ENCODE results near the gene NGLY1. TPM values are rescaled to one million over a fixed set of nuclear protein-coding genes. Genes with fewer than 3 reads are reported as not detected.
A peak's percentile ranks its signal among the peaks of the same experiment; 100 is the strongest.

The NGLY1 gene
- total RNA-seq, 2 donors from 2014 or later = 31.4 to 31.5 TPM

DNA sequence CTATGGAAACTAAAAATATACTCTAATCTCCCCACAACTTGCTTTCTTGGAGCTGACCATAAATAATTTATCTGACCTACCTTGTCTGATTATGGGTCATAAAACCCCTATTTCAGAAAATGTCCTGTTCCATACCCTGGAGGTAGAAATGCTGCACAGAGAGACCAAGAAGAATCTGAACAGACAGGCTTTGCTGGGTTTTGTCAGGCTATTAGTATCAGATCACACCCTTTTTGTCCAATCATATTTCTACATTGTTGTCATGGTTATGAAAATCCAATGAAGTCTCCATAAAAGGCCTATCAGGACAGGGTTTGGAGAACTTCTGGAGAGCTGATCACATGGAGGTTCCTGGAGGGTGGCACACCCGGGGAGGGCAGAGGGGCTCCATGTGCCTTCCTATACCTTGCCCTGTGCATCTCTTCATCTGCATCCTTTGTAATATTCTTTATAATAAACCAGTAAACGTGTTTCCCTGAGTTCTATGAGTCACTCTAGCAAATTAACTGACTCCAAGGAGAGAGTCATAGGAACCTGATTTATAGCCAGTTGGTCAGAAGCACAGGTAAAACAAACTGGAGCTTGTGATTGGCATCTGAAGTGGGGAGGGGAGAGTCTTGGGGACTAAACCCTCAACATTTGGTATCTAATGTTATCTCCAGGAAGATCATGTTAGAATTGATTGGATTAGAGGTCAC, 58.1 kb downstream of the NGLY1 start:
- intact Hi-C loops (cut with DNase I) = no loop called here
- no peak for DNase-seq
- ATAC-seq = no peak

DNA sequence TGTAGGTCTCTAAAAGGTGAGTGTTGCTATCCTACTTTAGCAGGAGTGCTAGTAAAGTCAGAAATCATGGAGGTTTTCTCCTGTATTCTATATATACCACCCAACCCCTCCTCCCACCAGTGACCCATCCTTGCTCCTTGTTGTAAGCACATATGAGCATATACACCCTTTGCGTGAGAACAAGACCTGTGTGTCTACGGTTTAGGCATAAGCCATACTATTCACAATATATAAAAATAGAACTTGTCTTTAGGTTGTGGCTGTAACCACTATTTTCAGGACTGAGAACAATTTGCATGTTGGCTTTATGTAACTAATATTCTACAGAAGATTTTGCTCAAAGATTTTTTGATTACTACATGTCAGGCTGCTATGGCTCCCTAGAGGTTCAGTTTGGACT, 59.4 kb downstream of the NGLY1 start:
- DNase-seq (no peak), ATAC-seq (no peak)
- intact Hi-C loops (cut with DNase I) = no loop called here

DNA sequence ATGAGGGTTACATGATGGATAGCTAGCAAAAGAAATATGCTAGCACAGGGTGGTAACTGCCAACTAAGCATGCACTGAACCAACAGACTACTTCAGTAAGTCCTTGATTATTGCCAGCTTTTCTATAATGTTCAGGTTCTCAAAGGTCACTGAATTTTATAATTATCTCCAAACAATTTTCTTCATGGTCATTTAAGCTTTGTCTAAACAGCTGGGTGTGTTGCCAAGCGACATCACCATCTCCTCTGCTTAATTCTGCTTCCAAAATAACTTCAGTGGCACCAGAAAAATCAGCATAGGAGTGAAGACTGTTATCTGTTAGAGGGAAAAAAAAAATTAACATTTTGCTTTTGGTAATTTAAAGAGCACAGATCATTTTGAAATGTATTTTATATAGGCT, 63.9 kb downstream of the NGLY1 start:
- no peak for ATAC-seq
- intact Hi-C loops (cut with DNase I) = no loop called here
- DNase-seq = no peak

DNA sequence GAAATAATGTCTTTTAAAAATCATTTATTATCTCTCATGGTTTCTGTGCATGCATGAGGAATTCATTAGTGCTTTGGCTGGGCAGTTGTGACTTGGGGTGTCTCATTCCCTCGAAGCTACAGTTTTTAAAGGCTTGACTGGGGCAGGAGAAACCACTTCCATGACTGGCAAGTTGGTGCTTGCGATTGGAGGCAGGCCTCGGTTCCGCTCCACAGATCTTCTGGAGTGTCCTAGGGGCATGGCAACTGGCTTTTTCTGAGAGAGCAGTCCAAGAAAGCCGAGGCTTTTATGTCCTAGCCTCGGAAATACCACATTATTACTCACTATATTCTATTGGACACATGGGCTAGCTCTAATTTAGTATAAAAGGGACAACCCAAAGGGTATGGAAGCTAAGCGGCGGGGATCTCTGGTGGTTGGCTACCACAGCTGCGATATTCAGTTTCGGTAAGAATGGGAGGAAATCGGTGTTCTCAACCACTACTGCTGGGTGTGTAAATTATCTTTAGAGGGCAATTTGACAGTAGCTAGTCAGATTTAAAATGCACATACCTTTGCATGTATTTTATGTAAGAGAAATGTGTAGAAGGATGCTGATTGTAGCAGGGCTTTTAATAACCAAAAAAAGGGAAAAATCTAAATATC, 69.8 kb downstream of the NGLY1 start:
- DNase-seq = no peak
- intact Hi-C loops (cut with DNase I) = no loop called here

DNA sequence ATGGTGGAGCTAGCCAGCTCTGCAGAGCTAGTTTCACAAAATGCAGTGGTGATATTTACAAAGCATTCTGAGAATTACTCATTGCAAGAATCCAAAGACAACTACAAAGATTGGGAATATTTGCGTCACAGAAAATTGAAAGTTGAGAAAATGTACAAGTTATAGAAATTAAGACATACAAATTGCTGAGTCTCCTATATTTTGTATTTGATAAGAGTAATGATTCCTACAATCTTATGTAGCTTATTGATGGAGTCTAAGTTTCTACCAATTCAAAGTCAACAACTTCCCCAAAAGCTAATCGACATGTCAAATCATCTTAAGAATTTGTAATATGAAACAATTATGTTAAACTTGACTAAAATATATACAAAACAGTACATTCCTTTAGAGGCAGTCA, 72.2 kb downstream of the NGLY1 start:
- intact Hi-C loops (cut with DNase I) = no loop called here
- DNase-seq (no peak), ATAC-seq (no peak)

More for the DNA sequence above, 69.8 kb downstream of the NGLY1 start:
- no peak for ATAC-seq

DNA sequence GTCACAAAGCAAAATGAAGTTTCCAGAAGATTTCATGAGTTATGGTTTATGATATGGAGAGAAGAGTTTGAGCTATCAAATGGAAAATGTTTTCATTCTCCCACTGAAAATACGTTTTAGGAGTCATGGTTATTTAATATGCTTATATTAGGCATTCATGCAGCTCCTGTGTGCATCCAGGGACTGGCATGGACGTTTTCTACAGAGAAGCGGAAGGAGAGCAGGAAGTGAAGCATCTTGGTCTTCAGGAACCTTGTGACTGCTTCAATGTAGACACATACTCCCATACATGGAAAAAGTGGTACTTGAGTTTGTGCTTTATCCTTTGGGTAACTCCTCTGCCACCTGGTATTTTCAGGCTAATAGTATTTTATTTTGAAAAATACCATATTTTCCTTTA, 75.2 kb downstream of the NGLY1 start:
- intact Hi-C loops (cut with DNase I) = no loop called here
- no peak for DNase-seq

DNA sequence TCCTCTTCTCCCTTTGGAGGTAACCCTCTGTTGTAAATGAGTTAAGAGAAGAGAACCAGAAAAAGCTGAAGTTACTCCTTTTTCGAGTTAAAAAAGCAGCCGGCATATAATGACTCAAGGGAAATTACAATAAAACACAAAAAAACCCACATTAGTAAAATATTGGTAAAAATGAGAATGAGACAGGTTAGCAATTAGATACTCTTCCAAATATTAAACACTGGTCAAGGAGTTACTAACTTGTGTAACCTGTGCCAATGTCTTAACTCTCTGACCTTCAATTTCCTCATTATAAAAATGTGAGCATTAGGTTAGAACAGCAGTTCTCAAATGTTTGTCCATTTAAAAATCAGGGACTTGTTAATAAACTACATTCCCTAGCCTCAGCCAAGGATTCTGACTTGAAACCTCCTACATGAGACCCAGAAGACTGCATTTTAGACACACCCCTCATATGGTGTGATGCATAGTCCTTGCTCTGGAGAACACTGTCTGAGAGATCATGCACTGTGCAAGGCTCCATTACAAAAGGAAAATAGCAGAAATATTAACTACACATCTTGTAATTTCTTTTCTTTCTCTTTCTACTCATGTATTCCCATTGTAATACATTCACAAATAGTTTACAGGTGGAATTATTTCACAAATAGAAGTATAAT, 75.8 kb downstream of the NGLY1 start:
- ATAC-seq = no peak
- DNase-seq = no peak
- intact Hi-C loops (cut with DNase I) = no loop called here

More for the DNA sequence above, 75.2 kb downstream of the NGLY1 start:
- ATAC-seq = no peak

DNA sequence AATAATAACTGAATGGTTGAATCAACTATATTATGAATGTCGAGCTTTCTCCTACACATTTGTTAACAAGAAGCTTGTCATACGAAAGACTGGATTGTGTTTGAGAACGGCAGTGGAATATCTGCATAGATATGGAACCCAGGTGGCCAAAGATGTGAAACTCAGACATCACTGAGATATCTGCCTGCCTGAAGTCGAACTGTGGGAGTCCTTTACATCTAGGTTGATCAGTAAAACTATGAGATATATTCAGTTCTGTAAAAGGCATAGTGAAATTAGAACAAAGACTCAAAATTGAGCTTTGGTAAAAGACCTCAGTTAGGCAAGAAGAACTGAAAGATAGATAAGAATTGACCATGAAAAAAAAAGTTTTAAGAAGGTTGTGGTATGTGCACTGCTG, 77.0 kb downstream of the NGLY1 start:
- intact Hi-C loops (cut with DNase I) = no loop called here
- DNase-seq = no peak
- ATAC-seq = no peak

DNA sequence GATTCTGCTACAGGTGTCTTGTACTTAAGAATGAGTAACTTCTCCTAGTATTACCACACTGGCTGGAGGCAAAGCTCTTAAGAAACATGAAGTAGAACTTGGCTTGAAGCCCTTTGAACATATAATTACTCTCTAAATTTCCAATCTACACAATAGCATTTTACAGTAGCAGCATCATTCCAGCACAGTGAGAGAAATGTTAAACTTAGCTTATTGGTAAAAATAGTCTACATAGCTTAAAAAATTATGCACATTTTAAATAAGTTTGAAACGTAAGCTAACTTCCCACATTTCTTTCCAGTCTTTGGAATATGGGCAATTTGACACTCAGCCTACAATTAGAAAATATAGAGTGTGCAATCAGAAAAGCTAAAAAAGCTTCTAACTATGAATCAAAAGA, 85.7 kb downstream of the NGLY1 start:
- DNase-seq (no peak), ATAC-seq (no peak)
- intact Hi-C loops (cut with DNase I) = no loop called here

DNA sequence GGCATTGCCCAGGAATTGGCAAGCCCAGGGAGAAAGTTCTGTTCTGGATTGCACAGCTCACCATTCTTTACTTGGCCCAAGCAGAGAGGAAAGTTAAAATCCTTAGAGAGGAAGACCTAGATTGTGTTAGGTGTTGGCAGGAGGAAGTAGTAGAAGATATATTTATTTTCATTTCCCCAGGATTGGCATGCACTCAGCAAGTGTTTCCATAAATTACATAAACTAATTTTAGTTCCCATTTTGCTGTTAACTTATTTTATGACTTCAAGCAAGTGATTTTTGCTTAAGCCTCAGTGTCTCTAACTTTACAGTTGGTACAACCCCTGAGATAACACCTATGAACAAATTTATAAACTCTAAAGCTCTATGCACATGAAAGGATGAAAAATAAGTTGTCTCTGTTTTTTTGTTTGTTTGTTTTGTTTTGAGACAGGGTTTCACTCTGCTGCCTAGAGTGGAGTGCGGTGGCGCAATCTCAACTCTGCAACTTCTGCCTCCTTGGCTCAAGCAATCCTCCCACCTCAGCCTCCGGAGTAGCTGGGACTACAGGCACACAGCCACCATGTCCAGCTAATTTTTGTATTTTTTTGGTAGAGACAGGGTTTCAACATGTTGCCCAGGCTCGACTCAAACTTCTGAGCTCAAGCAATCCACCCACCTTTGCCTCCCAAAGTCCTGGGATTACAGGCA, 87.4 kb downstream of the NGLY1 start:
- intact Hi-C loops (cut with DNase I) = no loop called here
- ATAC-seq = no peak
- peak; percentile 24 for DNase-seq

DNA sequence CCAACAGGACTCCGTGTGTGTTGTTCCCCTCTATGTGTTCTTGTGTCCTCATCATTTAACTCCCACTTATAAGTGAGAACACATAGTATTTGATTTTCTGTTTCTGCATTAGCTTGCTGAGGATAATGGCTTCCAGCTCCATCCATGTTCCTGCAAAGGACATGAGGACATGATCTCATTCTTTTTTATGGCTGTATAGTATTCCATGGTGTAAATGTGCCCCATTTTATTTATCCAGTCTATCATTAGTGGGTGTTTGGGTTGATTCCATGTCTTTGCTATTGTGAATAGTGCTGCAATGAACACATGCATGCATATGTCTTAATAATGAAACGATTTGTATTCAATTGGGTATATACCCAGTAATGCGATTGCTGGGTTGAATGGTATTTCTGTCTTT, 90.0 kb downstream of the NGLY1 start:
- intact Hi-C loops (cut with DNase I) = no loop called here
- DNase-seq (no peak), ATAC-seq (no peak)

DNA sequence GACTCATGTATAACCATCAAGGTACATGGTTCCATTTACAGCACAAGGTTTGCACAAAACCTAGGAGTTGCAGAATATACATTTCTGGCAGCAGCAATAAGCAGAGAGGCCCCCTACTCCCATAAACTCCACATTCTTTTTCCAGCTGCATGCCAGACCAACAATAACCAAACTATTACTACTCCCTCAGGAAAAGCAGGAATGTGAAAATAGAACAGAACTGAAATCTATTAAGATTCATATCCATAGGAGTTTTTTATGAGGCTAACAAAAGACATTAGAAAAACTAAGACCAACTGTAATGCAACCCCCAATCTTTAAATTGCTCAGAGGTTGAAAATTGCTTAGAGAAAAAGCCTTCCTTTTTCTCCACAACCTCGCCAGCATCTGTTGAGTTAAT, 90.9 kb downstream of the NGLY1 start:
- DNase-seq = no peak
- intact Hi-C loops (cut with DNase I) = no loop called here
- ATAC-seq = no peak

DNA sequence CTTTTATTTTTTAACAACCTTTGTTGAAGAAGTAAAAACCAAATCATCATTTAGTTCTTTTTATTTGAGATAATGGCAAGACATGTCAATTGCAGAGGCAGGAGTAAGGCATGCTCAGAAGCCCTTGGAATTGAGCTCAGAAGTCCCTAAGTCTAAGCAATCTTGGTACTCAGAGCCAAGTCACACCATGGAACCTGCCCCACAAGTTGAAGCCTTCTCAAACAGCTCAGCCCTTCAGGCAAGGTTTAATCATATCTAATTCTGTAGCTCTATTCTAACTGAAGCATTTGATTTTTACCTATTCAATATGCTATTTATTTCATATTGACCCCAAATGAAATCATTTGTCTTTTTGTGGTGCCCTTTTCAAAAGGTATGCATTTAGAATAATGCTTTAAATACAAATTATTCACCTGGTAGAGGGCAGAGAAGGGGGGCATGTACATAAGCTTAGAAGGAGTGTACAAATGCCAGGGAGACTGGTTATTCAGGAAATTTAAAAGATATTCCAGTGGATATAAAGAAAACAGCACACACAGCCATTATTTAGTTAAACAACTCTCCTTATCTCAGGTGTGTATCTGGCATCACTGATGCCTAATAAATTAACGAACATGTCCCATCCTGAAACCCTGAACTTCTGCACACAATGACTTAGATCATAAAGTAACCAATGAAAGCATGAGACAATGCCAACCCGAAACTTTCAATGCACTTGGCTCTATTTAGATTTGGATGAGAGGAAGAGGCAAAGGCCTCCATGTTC, 92.3 kb downstream of the NGLY1 start:
- no peak for ATAC-seq
- intact Hi-C loops (cut with DNase I) = no loop called here
- no peak for DNase-seq

DNA sequence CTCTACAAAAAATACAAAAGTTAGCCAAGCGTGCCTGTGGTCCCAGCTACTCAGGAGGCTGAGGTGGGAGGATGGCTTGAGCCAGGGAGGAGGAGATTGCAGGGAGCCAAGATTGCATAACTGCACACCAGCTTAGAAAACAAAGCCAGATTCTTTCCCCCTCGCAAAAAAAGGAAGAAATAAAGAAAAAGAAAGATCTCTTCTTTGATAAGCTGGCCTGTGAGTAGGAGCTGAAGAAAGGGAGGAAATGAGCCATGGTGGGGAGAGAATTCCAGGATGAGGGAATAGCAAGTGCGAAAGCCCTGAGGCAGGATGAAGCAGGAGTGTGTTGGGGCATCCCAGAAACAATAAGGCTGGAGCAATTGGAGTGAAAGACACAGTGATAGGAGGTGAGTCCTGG, 94.0 kb downstream of the NGLY1 start:
- intact Hi-C loops (cut with DNase I) = no loop called here
- ATAC-seq (no peak), DNase-seq (no peak)

DNA sequence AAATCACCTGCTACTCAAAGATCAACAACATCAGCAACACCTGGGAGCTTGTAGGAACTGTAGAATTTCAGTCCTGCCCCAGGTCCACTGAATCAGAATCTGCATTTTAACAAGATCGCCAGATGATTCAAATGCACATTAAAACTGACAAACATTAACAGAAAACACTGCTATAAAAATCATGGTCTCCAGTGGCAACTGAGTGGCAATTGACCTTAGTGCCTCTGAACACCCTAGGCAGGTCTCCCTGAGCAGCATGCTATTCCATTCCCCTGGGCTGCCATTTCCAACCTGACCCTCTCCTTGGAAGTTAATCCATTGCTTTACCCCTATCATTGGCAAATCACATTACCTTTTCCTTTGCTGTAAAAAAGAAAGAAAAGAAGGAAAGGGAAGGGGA, 95.5 kb downstream of the NGLY1 start:
- ATAC-seq (no peak), DNase-seq (no peak)
- intact Hi-C loops (cut with DNase I) = no loop called here

DNA sequence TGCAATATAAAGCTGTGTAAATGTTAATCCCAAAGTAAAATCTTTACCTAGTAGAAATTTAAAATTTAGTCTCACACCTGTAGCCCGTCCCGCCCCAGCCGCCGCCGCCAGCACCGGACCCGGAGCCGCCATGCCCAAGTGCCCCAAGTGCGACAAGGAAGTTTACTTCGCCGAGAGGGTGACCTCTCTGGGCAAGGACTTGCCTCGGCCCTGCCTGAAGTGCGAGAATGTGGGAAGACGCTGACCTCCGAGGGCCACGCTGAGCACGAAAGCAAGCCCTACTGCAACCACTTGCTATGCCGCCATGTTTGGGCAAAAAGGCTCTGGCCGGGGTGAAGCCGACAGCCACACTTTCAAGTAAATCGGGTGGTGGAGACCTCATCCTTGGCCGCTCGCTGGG, 96.5 kb downstream of the NGLY1 start:
- intact Hi-C loops (cut with DNase I) = no loop called here
- DNase-seq = no peak
- ATAC-seq = no peak

DNA sequence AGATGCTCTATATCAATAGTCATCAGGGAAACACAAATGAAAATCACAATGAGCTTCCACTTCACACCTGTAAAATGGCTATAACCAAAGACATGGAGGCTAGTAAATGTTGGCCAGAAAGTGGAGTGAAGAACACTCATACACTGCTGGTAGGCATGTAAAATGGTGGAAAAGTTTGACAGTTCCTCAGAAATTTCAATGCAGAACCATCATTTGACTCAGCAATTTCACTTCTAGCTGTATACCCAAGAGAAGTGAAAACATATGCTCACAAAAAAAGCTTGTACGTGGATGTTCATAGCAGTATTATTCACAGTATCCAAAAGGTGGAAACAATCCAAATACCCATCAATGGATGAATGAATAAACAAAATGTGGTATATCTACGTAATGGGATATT, 99.4 kb downstream of the NGLY1 start:
- DNase-seq (no peak), ATAC-seq (no peak)
- intact Hi-C loops (cut with DNase I) = no loop called here

DNA sequence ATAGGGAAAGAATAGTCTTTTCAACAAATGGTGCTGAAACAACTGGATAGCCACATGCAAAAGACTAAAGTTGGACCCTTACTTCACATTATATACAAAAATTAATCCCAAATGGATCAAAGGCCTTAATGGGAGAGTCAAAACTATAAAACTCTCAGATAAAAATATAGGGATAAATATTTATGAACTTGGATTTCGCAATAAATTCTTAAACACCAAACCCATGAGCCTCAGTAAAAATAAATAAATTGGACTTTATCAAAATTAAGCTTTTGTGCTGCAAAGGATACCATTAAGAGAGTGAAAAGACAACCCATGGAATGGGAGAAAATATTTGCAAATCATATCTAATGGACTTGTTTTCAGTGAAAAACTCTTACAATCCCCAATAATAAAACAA, 99.8 kb downstream of the NGLY1 start:
- no peak for DNase-seq
- intact Hi-C loops (cut with DNase I) = no loop called here

DNA sequence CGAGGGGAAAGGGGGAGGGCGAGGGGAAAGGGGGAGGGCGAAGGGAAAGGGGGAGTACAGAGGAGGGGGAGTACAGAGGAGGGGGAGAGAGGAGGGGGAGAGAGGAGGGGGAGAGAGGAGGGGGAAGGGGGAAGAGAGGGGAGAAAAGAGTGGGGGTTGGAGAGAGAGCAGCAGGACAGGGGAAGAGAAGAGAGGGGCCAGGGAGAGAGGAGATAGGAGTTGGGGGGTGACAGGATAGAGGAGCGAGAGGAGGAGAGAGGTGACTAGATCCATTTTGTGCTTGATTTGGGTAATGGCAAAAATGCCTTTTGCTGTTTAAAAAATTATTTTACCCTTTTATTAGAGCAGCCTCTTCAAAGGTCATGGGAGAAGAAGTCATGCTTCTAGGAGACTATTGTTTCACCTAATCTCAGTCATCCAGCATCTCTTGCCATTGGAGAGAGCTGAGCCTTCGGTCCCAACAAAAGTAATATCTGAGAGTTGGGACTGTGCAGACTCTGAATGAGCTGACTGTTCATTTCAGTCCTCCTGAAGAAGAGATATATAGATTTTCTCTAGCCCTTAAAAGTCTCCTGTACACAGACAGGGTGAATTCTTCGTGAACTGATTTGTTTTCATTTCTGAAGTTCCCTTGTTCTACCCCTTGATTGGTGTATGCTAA, 103.5 kb downstream of the NGLY1 start:
- no peak for ATAC-seq
- intact Hi-C loops (cut with DNase I) = no loop called here
- DNase-seq = no peak

More for the DNA sequence above, 99.8 kb downstream of the NGLY1 start:
- ATAC-seq = no peak

Measured in left cardiac atrium (tissue), 4 donors.